Stomach (tissue), 9 donors: ENCODE results near the gene ABHD2. TPM values are rescaled to one million over a fixed set of nuclear protein-coding genes. Genes with fewer than 3 reads are reported as not detected.
"Not testable (repeated sequence)": the region's sequence is repeated elsewhere in the genome, so short reads cannot be mapped to it uniquely, and the experiment has no call there.

Experiments used
- DNase-seq, 2 donors: peaks; one replicate each; pipeline versions ENCODE4 v3.0.0 to v3.0.0-alpha.2; 2013 to 2019
- H3K27ac ChIP-seq, 5 donors: fragments of 200-600 bp in 4 of 5; sonication (generic) in 4 of 5; one replicate each; pipeline ENCODE4 v1.5.1; 2013 to 2019; ENCODE audit warnings: mild to moderate bottlenecking in 1 of 5, moderate library complexity in 1 of 5
- H3K27me3 ChIP-seq, 3 donors: fragments of 200-600 bp; sonication (generic); one replicate each; pipeline ENCODE4 v1.5.1; 2017 to 2019; ENCODE audit warnings: mixed run types in 1 of 3
- H3K36me3 ChIP-seq, 4 donors: fragments of 200-600 bp; sonication (generic); 1 replicate in 3 of 4; 2 replicates in 1 of 4; pipeline ENCODE4 v1.5.1; 2016 to 2019
- H3K4me1 ChIP-seq, 4 donors: fragments of 200-600 bp; sonication (generic); one replicate each; pipeline ENCODE4 v1.5.1; 2016 to 2019
- H3K4me3 ChIP-seq, 4 donors: fragments of 200-600 bp; sonication (generic) in 3 of 4; one replicate each; pipeline ENCODE4 v1.5.1; 2016 to 2019; ENCODE audit warnings: mild to moderate bottlenecking in 1 of 4
- H3K9me3 ChIP-seq, 4 donors: fragments of 200-600 bp; sonication (generic); one replicate each; pipeline ENCODE4 v1.5.1; 2016 to 2019
- EP300 ChIP-seq: sonication (generic); formaldehyde crosslinking; IDR thresholded peaks from one replicate; pipeline ENCODE4 v1.6.1; 2017; ENCODE audit warnings: antibody characterized with exemption
- POLR2A ChIP-seq, 4 donors: fragments of 450-650 bp; IDR thresholded peaks; one replicate each; pipeline ENCODE4 v1.6.1; 2016; ENCODE audit warnings: antibody characterized with exemption in 4 of 4, control low read depth in 2 of 4, mild to moderate bottlenecking in 1 of 4, moderate library complexity in 1 of 4
- POLR2AphosphoS5 ChIP-seq, 3 donors: sonication (generic); formaldehyde crosslinking; IDR thresholded peaks; one replicate each; pipeline ENCODE4 v1.6.1; 2016; ENCODE audit warnings: antibody characterized with exemption in 3 of 3
- WGBS, 5 donors: extraction: QIAGEN DNeasy Blood & Tissue Kit in 3 of 5; methylation state at CpG; one replicate each; pipeline versions ENCODE4 v1.1.5 to v1.1.7; 2013 to 2018; 5-methylcytosine and 5-hydroxymethylcytosine counted together
- intact Hi-C: fragments of 100-400 bp; cut with DNase I; formaldehyde crosslinking; loops from one replicate; pipeline ENCODE4 v1.15.1; 2023; ENCODE audit warnings: low total_unique reads
- polyA plus RNA-seq, 3 donors: library from polyadenylated mRNA; stranded (reverse); fragments of 200-250 nt; gene quantifications; one replicate each; pipeline ENCODE4 v1.2.3, GENCODE V29; 2013
- total RNA-seq, 5 donors: library from RNA; depleted of rRNA; stranded (reverse); fragments of >200 nt; gene quantifications; one replicate each; pipeline versions ENCODE4 v1.1.0 to v1.2.3, GENCODE V29; 2014 to 2016
- TF ChIP-seq, protein P1 (sequence below), 7 experiments: fragments of 450-650 bp in 4 of 7; fragments of 200-600 bp in 3 of 7; sonication (generic) in 3 of 7; IDR thresholded peaks; one replicate each; pipeline ENCODE4 v1.5.1; 2016 to 2019; ENCODE audit warnings: antibody characterized with exemption in 7 of 7, control low read depth in 2 of 7, mild to moderate bottlenecking in 1 of 7
- donor health status: healthy with polysubstance abuse.
- donor health status: Bipolar disorder and iron deficiency.
- donor health status: healthy.

Gene ABHD2
- total and polyA plus RNA-seq, 8 donors, result 5.1 to 192 (median 70.3) TPM

DNA sequence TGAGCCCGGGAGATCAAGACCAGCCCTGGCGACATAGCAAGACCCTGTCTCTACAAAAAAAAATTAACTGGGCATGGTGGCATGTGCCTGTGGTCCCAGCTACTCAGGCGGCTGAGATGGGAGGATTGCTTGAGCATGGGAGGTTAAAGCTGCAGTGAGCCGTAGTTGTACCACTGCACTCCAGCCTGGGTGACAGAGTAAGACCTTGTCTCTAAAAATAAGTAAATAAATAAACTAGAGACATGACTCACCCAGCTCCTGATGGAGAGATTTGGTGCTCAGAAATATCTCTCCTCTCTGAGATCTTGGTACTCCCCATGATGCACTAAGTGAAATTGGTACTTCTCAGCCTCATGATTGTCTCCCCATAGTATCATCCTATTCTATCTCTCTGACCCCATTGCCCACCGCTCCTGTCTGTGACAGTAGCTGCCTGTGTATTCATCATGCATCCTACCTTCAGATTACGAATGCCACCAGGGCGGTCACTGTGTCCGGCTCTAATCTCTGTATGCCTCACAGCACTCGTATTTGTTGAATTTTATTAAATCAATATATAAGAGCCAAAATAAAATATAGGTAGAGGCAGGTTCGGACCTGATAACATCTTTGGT lies 50.9 kb downstream of the ABHD2 start:
- Histone ChIP-seq H3K27me3 (no peaks in the 10 kb centered on the region), H3K36me3 (peaks cover 3 to 16% (median 8%) of the 10 kb centered on the region in 4 donors), H3K9me3 (no peaks in the 10 kb centered on the region), H3K4me3 (no peak overlapping the region), H3K4me1 (peaks cover 71 to 98% (median 83%) of the 10 kb centered on the region in 4 donors), H3K27ac (peak overlapping the region; percentile 47 to 85 (median 71))
- intact Hi-C loops, result no loop called here
- no peak for DNase-seq
- 53 to 82% (median 60%) methylated on average over 10 of the region's 10 CpGs for WGBS, 5 donors
- TF ChIP-seq POLR2A (IDR thresholded peaks at IDR 0.05) (no peak), EP300 (no peak), POLR2AphosphoS5 (IDR thresholded peaks at IDR 0.05) (no peak)
- TF ChIP-seq, protein P1, sequence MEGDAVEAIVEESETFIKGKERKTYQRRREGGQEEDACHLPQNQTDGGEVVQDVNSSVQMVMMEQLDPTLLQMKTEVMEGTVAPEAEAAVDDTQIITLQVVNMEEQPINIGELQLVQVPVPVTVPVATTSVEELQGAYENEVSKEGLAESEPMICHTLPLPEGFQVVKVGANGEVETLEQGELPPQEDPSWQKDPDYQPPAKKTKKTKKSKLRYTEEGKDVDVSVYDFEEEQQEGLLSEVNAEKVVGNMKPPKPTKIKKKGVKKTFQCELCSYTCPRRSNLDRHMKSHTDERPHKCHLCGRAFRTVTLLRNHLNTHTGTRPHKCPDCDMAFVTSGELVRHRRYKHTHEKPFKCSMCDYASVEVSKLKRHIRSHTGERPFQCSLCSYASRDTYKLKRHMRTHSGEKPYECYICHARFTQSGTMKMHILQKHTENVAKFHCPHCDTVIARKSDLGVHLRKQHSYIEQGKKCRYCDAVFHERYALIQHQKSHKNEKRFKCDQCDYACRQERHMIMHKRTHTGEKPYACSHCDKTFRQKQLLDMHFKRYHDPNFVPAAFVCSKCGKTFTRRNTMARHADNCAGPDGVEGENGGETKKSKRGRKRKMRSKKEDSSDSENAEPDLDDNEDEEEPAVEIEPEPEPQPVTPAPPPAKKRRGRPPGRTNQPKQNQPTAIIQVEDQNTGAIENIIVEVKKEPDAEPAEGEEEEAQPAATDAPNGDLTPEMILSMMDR (IDR thresholded peaks at IDR 0.05), result no peak

DNA sequence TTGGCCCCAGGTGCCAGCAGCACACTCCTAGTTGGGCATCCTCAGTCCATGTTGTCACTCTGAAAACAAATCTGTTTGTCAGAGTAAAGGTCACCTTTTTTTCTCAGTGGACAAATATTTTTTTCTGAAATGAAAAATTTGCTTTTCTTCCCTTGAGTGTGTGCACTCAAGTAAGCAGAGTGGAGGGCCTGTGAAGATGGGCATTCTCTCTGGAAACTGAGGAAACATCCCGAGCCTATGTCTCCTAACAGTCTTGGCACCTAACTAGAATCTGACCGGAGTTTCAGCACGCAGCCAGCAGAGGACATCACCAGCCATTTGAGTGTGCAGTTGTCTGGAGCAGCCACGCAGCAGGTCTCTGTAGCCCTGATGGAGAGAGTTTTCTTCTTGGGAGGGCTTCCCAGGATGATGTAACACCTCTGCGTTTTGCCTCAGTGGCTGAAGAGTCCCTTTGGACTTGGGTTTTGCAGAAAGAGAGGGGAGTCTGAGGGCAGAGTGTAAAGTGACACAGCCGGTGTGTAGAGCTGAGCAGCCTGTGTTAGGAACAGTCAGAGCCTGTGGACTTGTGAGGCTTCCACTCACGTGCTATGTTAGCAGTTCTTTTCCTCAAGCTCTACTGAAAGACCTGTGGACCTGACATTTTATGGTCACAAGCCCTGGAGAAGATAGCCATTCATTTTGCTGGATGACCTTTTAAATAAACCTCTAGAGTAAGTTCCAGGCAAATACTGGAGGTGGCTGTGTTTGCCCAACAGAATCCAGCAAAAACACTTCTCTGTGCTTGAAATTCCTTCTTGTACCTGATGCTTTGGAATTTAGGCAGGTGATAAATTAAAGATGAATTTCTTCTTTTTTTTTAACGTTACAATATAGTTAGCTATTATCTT lies 51.6 kb downstream of the ABHD2 start:
- DNase-seq, result peak in 1 of 2 donors; percentile 65
- intact Hi-C loops, result no loop called here
- Histone ChIP-seq H3K36me3 (peaks cover 3 to 16% (median 8%) of the 10 kb centered on the region in 4 donors), H3K4me3 (no peak overlapping the region), H3K27me3 (no peaks in the 10 kb centered on the region), H3K9me3 (no peaks in the 10 kb centered on the region), H3K27ac (peak overlapping the region; percentile 47 to 85 (median 71)), H3K4me1 (peaks cover 68 to 98% (median 83%) of the 10 kb centered on the region in 4 donors)
- 33 to 56% (median 37%) methylated on average over 8 of the region's 8 CpGs for WGBS, 5 donors
- TF ChIP-seq EP300, result no peak
- TF ChIP-seq POLR2AphosphoS5 (IDR thresholded peaks at IDR 0.05), result peak in 1 of 3 donors; percentile 4
- no peak for TF ChIP-seq POLR2A (IDR thresholded peaks at IDR 0.05)
- TF ChIP-seq, protein P1 (IDR thresholded peaks at IDR 0.05), result peak in 2 of 7 experiments; percentile 9

DNA sequence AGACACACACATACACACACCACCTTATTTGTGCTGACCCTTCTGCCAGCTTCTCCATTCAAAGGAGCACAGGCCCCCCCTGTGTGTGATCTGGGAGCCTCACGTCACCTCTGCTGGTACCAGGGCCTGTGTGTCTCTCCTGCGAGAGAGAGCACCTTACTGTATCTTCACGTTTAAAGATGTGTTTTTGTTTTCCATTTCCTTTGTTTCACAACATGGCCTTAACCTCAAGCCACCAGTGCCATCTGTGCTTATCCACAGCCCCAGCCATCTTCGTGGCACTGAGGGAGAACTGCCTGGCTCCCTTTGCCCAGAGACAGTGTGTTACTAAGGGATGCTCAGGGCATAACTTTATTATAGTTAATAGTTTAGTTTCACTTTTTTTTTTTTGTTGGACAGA lies 52.3 kb downstream of the ABHD2 start:
- Histone ChIP-seq H3K4me3 (no peak overlapping the region), H3K27ac (peak overlapping the region; percentile 43 to 75 (median 65)), H3K4me1 (peaks cover 68 to 99% (median 86%) of the 10 kb centered on the region in 4 donors), H3K27me3 (no peaks in the 10 kb centered on the region), H3K36me3 (peaks cover 3 to 19% (median 10%) of the 10 kb centered on the region in 4 donors), H3K9me3 (no peaks in the 10 kb centered on the region)
- intact Hi-C loops, result no loop called here
- WGBS, 5 donors, result 49 to 76% (median 63%) methylated on average over 4 of the region's 4 CpGs
- no peak for TF ChIP-seq EP300
- TF ChIP-seq, protein P1 (IDR thresholded peaks at IDR 0.05), result no peak
- no peak for TF ChIP-seq POLR2AphosphoS5 (IDR thresholded peaks at IDR 0.05)
- no peak for TF ChIP-seq POLR2A (IDR thresholded peaks at IDR 0.05)
- DNase-seq, result no peak

DNA sequence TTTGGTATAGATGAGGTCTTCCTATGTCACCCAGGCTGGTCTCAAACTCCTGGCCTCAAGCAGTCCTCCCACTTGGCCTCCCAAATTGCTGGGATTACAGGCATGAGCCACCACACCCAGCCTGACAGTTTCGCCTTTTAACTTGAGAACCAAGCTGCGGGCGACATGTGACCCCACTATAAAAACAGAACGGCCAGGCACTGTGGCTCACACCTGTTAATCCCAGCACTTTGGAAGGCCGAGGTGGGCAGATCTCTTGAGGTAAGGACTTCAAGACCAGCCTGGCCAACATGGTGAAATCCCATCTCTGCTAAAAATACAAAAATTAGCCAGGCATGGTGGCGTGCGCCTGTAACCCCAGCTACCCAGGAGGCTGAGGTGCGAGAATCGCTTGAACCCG lies 52.9 kb downstream of the ABHD2 start:
- Histone ChIP-seq H3K36me3 (peaks cover 3 to 19% (median 11%) of the 10 kb centered on the region in 4 donors), H3K4me1 (peaks cover 68 to 99% (median 85%) of the 10 kb centered on the region in 4 donors), H3K27ac (peak overlapping the region in 3 of 5 donors; percentile 47 to 75 (median 71))
- H3K4me3 ChIP-seq, H3K9me3 ChIP-seq, DNase-seq, intact Hi-C loops, H3K27me3 ChIP-seq: not testable (repeated sequence)
- 96 to 98% (median 97%) methylated on average over 10 of the region's 10 CpGs for WGBS, 5 donors
